Subcutaneous abdominal adipose tissue (tissue), 5 donors: ENCODE results near the gene SORCS3.
"Not testable (repeated sequence)": the region's sequence is repeated elsewhere in the genome, so short reads cannot be mapped to it uniquely, and the experiment has no call there.

Experiments used
- H3K27ac ChIP-seq: one replicate; pipeline ENCODE4 v1.7.0; 2013; ENCODE audit warnings: low read depth, mild to moderate bottlenecking, inconsistent platforms, low read length, moderate library complexity
- H3K27me3 ChIP-seq, 5 donors: one replicate each; pipeline ENCODE4 v1.7.0; 2013; ENCODE audit warnings: low read length in 5 of 5, inconsistent platforms in 1 of 5; ENCODE audit not compliant: control insufficient read depth in 5 of 5, insufficient read depth in 4 of 5
- H3K36me3 ChIP-seq, 5 donors: one replicate each; pipeline ENCODE4 v1.7.0; 2013; ENCODE audit warnings: low read length in 5 of 5; ENCODE audit not compliant: control insufficient read depth in 5 of 5, insufficient read depth in 5 of 5
- H3K4me1 ChIP-seq, 5 donors: one replicate each; pipeline ENCODE4 v1.7.0; 2013; ENCODE audit warnings: low read length in 5 of 5, mild to moderate bottlenecking in 3 of 5, moderate library complexity in 1 of 5; ENCODE audit not compliant: control insufficient read depth in 5 of 5, insufficient read depth in 5 of 5
- H3K4me3 ChIP-seq, 5 donors: one replicate each; pipeline ENCODE4 v1.7.0; 2013; ENCODE audit warnings: low read length in 5 of 5, low read depth in 1 of 5
- H3K9ac ChIP-seq, 5 donors: one replicate each; pipeline ENCODE4 v1.7.0; 2013; ENCODE audit warnings: low read length in 5 of 5, mild to moderate bottlenecking in 4 of 5, moderate library complexity in 3 of 5
- H3K9me3 ChIP-seq, 5 donors: one replicate each; pipeline ENCODE4 v1.7.0; 2013; ENCODE audit warnings: low read length in 5 of 5; ENCODE audit not compliant: control insufficient read depth in 5 of 5
- donor health status: healthy.
- donor health status: healthy.
- donor health status: healthy.
- donor health status: healthy.
- donor health status: healthy.

SORCS3 gene

DNA sequence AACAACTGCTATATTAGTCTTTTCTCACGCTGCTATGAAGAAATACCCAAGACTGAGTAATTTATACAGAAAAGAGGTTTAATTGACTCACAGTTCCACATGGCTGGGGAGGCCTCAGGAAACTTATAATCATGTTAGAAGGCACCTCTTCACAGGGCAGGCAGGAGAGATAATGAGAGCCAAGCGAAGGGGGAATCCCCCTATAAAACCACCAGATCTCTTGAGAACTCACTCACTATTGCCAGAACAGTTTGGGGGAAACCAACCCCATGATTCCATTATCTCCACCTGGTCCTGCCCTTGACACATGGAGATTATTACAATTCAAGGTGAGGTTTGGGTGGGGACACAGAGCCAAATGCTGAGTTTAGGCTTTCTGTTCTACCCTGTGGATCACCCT is 89.5 kb downstream of the SORCS3 start:
- H3K9me3 ChIP-seq, H3K9ac ChIP-seq, H3K27me3 ChIP-seq, H3K36me3 ChIP-seq, H3K4me1 ChIP-seq, H3K27ac ChIP-seq, H3K4me3 ChIP-seq: not testable (repeated sequence)

DNA sequence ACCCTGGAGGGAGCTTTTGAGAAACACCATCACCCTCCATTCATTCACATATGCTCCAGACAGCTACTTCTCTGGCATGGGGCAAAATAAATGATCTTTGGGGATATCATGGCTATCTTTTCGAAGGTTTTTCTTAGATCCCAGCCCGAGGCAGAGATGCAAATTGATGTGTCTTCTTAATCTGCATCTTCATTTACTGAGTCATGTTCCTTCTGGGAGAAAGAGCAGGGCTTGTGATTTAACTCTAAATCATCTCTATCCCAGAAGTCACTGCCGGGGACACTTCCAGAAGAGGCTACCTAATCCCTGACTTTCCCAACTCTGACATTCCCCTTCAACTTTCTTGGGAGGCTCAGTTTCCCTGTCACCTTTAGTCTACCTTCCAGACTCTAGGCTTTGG is 90.1 kb downstream of the SORCS3 start:
- no peak overlapping the region for H3K4me3 ChIP-seq
- peaks cover 0 to 2% (median 0%) of the 10 kb centered on the region in 5 donors for H3K9me3 ChIP-seq
- H3K27ac ChIP-seq, result no peak overlapping the region
- H3K4me1 ChIP-seq, result no peaks in the 10 kb centered on the region
- peaks cover 0 to 6% (median 3%) of the 10 kb centered on the region in 5 donors for H3K27me3 ChIP-seq
- H3K36me3 ChIP-seq, result no peaks in the 10 kb centered on the region
- no peak overlapping the region for H3K9ac ChIP-seq

DNA sequence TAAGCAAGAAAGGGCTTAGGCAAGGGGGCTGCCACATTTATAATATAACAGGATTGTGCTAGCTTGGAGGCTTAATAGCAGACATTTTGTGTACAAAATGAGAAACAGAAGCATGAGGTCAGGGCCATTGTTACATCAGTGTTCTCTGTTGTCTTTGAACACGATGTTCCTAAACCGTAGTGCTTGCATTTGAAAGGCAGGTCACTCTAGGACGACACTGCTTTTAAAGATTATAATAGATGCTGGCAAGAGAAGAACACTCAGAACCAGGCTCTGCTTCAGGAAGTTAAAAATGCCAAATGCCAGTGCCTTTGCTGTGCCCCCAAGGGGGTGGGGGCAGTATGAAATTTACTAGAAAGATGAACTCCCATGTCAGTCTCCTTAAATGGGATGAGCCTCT is 91.1 kb downstream of the SORCS3 start:
- no peaks in the 10 kb centered on the region for H3K36me3 ChIP-seq
- H3K4me1 ChIP-seq, result no peaks in the 10 kb centered on the region
- no peak overlapping the region for H3K4me3 ChIP-seq
- peaks cover 0 to 6% (median 3%) of the 10 kb centered on the region in 5 donors for H3K27me3 ChIP-seq
- H3K9ac ChIP-seq, result no peak overlapping the region
- H3K9me3 ChIP-seq, result no peaks in the 10 kb centered on the region
- H3K27ac ChIP-seq, result no peak overlapping the region

DNA sequence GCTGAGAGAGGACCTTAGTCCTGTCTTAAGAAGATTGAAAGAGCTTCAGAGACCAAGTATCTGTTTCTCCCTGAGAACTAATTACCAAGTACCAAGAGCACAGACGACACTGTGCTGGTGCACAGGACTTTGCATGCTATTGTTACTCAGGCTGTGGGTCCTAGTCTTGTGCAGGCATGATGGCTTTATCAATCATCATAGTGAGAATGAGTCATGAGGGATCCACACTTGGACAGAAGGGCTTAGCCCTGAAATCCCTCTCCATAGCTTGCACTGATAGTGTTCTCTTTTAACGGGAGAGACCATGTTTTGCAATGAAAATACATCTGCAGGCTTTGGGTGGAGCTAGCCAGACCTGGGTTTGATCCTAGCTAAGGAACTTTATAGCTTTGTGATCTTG is 93.3 kb downstream of the SORCS3 start:
- H3K9me3 ChIP-seq, result no peaks in the 10 kb centered on the region

DNA sequence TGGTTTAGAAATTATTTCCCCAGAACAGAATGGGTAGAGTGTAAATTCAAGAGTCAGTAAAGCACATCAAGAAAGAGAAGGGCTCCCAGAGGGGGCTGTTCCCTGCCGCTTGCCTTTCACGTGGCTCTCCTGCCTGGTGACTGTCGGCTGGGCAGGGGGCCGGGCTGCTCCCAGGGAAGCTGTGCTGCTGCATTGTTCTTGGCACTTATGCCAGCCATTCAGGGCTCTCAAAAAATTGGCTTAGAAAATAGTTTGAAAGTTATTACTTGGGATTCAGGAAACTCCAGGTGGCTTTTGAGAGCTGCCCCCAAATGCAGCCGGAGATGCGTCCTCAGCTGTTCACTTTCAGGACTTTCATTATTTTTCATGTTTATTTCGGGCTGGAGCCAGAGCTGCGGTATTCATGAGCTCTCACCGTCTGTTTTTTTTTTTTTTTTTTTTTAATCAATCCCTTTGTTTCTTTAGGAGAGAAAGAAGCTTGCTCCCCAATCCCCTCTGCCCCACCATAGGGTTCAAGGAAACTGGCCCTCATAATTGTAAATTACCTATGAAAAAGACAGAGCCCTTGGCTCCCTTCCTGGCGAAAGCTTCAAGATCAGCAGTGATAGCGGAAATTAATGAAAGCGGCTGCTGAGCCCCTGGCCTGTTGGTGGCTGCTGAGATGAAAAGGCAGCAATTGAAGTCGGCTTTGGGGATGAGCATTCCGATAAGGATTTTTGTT is 94.1 kb downstream of the SORCS3 start:
- no peak overlapping the region for H3K27ac ChIP-seq
- no peaks in the 10 kb centered on the region for H3K36me3 ChIP-seq
- no peak overlapping the region for H3K4me3 ChIP-seq
- no peaks in the 10 kb centered on the region for H3K4me1 ChIP-seq
- H3K9ac ChIP-seq, result no peak overlapping the region
- H3K27me3 ChIP-seq, result peaks cover 0 to 6% (median 3%) of the 10 kb centered on the region in 5 donors
- no peaks in the 10 kb centered on the region for H3K9me3 ChIP-seq

More for the DNA sequence above, 93.3 kb downstream of the SORCS3 start:
- no peaks in the 10 kb centered on the region for H3K4me1 ChIP-seq
- H3K4me3 ChIP-seq, result no peak overlapping the region
- no peak overlapping the region for H3K9ac ChIP-seq
- peaks cover 0 to 6% (median 3%) of the 10 kb centered on the region in 5 donors for H3K27me3 ChIP-seq
- H3K36me3 ChIP-seq, result no peaks in the 10 kb centered on the region
- no peak overlapping the region for H3K27ac ChIP-seq

DNA sequence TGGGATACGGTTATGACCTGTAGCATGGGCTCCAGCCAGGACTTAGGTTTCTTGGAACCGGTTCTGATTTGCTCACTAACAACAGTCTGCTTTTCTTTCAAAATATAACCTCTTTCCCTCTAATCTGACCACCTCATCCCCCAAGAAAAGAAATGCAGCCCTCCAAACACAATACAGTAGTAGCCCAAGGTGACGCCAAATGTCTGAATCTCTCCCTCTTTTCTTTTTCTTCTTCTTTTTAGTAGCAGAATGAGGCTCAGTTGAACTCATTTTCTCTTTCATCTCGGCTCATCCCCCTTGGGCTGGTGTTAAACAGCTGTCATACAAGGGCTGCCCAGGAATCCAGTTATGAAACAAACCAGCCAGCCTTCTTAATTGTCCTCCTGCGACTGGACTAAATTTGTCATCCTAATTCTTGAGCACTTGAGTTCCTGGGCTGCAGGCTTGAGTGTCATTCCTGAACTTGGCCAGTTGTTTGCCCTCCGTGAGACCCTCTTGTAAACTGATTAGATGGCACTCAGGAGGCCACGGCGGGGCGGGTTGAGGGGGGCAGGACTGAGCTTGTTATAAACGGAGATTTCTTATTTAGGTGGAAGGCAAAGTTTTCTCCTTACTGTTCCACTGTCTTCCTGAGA is 94.8 kb downstream of the SORCS3 start:
- H3K36me3 ChIP-seq, result no peaks in the 10 kb centered on the region
- no peak overlapping the region for H3K9ac ChIP-seq
- no peak overlapping the region for H3K4me3 ChIP-seq
- no peak overlapping the region for H3K27ac ChIP-seq
- H3K27me3 ChIP-seq, result peaks cover 0 to 6% (median 3%) of the 10 kb centered on the region in 5 donors
- no peaks in the 10 kb centered on the region for H3K9me3 ChIP-seq
- no peaks in the 10 kb centered on the region for H3K4me1 ChIP-seq

DNA sequence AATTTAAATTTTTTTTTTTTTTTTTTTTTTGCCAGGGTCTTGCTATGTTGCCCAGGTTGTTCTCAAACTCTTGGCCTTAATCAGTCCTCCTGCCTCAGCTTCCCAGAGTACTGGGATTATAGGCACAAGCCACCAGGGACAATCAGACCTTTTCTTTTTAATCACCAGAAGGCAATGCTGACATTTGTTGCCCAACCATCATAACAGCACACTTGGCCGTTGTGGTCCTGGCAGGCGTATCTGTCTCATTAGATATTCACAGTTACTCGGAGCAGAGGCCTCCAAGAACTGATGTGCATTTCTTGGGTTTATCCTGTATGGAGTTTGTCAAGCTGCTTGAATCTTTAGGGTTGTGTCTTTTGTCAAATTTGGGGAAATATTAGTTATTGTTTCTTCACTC is 100.0 kb downstream of the SORCS3 start:
- no peak overlapping the region for H3K27ac ChIP-seq
- H3K9ac ChIP-seq, result no peak overlapping the region
- no peaks in the 10 kb centered on the region for H3K36me3 ChIP-seq
- H3K4me1 ChIP-seq, result no peaks in the 10 kb centered on the region
- no peaks in the 10 kb centered on the region for H3K9me3 ChIP-seq
- no peaks in the 10 kb centered on the region for H3K27me3 ChIP-seq
- no peak overlapping the region for H3K4me3 ChIP-seq

DNA sequence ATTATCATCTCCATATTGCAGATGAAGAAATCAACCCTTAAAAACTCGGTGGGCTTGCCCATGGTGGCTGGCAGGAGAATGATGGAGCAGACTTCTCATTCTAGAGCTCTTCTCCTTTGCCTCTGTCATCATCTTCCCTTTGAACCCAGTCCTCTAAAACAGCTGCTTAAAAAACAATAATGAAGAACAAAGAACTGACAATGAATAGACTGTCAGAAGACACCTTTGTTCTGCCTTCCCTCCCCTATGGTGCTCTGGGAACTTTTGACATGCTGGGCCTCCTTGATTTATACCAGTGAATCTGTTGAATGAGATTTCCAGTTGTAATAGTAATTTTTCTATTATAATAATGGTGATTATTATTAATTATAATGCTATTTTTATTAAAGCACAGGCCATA is 103.0 kb downstream of the SORCS3 start:
- H3K9me3 ChIP-seq, result no peaks in the 10 kb centered on the region
- H3K27ac ChIP-seq, result no peak overlapping the region
- H3K27me3 ChIP-seq, result no peaks in the 10 kb centered on the region
- H3K4me3 ChIP-seq, result no peak overlapping the region
- no peaks in the 10 kb centered on the region for H3K4me1 ChIP-seq
- H3K9ac ChIP-seq, result no peak overlapping the region
- H3K36me3 ChIP-seq, result no peaks in the 10 kb centered on the region

DNA sequence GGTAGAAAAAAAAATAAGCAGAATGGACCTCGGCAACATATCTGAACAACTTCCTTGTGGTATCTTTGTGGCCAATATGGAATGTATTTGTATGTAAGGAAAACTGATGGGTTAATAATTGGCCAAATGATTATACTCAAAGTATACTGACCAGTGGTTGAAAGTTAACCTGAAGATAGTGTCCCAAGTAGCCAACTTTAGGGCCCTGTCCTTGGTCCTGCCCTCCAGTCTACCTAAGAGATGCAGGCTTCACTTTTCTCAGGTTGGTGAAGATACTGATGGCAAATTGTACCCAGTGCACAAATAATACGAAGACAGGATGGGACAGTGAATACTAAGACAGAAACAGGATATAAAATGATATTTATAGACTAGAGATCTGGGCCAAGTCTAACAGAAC is 109.2 kb downstream of the SORCS3 start:
- Histone ChIP-seq H3K9ac (no peak overlapping the region), H3K27me3 (no peaks in the 10 kb centered on the region), H3K27ac (no peak overlapping the region), H3K9me3 (no peaks in the 10 kb centered on the region), H3K4me1 (no peaks in the 10 kb centered on the region), H3K4me3 (no peak overlapping the region), H3K36me3 (no peaks in the 10 kb centered on the region)

DNA sequence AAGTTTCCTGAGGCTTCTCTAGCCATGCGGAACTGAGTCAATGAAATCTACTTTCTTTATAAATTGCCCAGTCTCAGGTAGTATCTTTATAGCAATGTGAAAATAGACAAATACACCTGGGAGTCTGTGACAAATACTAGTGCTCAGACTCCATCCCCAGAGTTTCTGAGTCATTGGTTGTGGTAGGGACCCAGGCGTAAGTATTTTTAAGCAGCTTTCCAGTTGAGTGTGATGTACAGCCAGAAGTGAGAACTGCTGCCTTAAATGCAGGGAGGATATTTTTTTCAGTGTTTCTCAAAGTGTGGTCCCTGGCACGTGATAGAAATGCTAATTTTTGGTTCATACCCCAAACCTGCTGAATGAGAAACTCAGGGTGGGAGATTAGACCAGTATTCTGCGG is 121.7 kb downstream of the SORCS3 start:
- H3K4me1 ChIP-seq, result no peaks in the 10 kb centered on the region
- H3K9me3 ChIP-seq, result no peaks in the 10 kb centered on the region
- H3K27me3 ChIP-seq, result peaks cover 0 to 3% (median 0%) of the 10 kb centered on the region in 5 donors
- no peak overlapping the region for H3K27ac ChIP-seq
- H3K36me3 ChIP-seq, result no peaks in the 10 kb centered on the region
- H3K9ac ChIP-seq, result no peak overlapping the region
- H3K4me3 ChIP-seq, result no peak overlapping the region
